ENCODE data around the gene HOXB9. TPM values are rescaled to one million over a fixed set of nuclear protein-coding genes. Genes with fewer than 3 reads are reported as not detected.

HOXB9 gene
- total and polyA plus RNA-seq, 9 of the 15 experiments (the other 6 are each of a cell fraction or from before 2014, with no cell fraction given) = 3.1 to 196 (median 77.6) TPM

- TF ChIP-seq, protein P1, sequence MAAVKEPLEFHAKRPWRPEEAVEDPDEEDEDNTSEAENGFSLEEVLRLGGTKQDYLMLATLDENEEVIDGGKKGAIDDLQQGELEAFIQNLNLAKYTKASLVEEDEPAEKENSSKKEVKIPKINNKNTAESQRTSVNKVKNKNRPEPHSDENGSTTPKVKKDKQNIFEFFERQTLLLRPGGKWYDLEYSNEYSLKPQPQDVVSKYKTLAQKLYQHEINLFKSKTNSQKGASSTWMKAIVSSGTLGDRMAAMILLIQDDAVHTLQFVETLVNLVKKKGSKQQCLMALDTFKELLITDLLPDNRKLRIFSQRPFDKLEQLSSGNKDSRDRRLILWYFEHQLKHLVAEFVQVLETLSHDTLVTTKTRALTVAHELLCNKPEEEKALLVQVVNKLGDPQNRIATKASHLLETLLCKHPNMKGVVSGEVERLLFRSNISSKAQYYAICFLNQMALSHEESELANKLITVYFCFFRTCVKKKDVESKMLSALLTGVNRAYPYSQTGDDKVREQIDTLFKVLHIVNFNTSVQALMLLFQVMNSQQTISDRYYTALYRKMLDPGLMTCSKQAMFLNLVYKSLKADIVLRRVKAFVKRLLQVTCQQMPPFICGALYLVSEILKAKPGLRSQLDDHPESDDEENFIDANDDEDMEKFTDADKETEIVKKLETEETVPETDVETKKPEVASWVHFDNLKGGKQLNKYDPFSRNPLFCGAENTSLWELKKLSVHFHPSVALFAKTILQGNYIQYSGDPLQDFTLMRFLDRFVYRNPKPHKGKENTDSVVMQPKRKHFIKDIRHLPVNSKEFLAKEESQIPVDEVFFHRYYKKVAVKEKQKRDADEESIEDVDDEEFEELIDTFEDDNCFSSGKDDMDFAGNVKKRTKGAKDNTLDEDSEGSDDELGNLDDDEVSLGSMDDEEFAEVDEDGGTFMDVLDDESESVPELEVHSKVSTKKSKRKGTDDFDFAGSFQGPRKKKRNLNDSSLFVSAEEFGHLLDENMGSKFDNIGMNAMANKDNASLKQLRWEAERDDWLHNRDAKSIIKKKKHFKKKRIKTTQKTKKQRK (IDR thresholded peaks at IDR 0.05; ENCODE audit: borderline replicate concordance, low read depth, low read length) = no peak
- TF ChIP-seq ZNF696 (CRISPR knock-in tag; conservative IDR thresholded peaks at IDR 0.05) = no peak
- peak; percentile 89 for TF ChIP-seq ADNP (tag; IDR thresholded peaks at IDR 0.05)
- no peak for TF ChIP-seq SRSF9 (IDR thresholded peaks at IDR 0.05; ENCODE audit: borderline replicate concordance, low read depth, low read length)
- no peak for TF ChIP-seq ZNF431 (CRISPR knock-in tag; IDR thresholded peaks at IDR 0.05)
- TF ChIP-seq EZH2 (IDR thresholded peaks at IDR 0.05; ENCODE audit: borderline replicate concordance, low read depth, low read length) = no peak
- TF ChIP-seq ZNF609 (CRISPR knock-in tag; IDR thresholded peaks at IDR 0.05; ENCODE audit: borderline replicate concordance) = no peak
- TF ChIP-seq RBM25 (IDR thresholded peaks at IDR 0.05; ENCODE audit: low read depth, low read length, severe bottlenecking) = peak; percentile 70
- no peak for TF ChIP-seq NELFE (IDR thresholded peaks at IDR 0.05; ENCODE audit: insufficient read depth, insufficient read length)
- TF ChIP-seq CTBP1 (IDR thresholded peaks at IDR 0.05; ENCODE audit: borderline replicate concordance) = no peak
- no peak for TF ChIP-seq E2F6 (IDR thresholded peaks at IDR 0.05; ENCODE audit: borderline replicate concordance in 1 of 2, extremely low read depth in 1 of 2, insufficient read depth in 1 of 2, insufficient read length in 1 of 2, low read depth in 1 of 2, low read length in 1 of 2, poor library complexity in 1 of 2, severe bottlenecking in 1 of 2)
- TF ChIP-seq, protein P2, sequence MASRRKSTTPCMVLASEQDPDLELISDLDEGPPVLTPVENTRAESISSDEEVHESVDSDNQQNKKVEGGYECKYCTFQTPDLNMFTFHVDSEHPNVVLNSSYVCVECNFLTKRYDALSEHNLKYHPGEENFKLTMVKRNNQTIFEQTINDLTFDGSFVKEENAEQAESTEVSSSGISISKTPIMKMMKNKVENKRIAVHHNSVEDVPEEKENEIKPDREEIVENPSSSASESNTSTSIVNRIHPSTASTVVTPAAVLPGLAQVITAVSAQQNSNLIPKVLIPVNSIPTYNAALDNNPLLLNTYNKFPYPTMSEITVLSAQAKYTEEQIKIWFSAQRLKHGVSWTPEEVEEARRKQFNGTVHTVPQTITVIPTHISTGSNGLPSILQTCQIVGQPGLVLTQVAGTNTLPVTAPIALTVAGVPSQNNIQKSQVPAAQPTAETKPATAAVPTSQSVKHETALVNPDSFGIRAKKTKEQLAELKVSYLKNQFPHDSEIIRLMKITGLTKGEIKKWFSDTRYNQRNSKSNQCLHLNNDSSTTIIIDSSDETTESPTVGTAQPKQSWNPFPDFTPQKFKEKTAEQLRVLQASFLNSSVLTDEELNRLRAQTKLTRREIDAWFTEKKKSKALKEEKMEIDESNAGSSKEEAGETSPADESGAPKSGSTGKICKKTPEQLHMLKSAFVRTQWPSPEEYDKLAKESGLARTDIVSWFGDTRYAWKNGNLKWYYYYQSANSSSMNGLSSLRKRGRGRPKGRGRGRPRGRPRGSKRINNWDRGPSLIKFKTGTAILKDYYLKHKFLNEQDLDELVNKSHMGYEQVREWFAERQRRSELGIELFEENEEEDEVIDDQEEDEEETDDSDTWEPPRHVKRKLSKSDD (conservative IDR thresholded peaks at IDR 0.05; ENCODE audit: low read length) = no peak
- TF ChIP-seq DNMT1 (IDR thresholded peaks at IDR 0.05) = no peak
- peak; percentile 94 for TF ChIP-seq BCOR (IDR thresholded peaks at IDR 0.05)
- TF ChIP-seq USF2 (CRISPR knock-in tag; IDR thresholded peaks at IDR 0.05) = no peak
Observed at GRCh38 chr17:48647963-48648245, 21.7 kb upstream of the HOXB9 start (continued).

Measured in K562 (cell line).